ENCODE data around the gene FSIP1.

- TF ChIP-seq CTCF (IDR thresholded peaks at IDR 0.05): no peak
- no peak for TF ChIP-seq POLR2A (IDR thresholded peaks at IDR 0.05)
Observed at GRCh38 chr15:39594446-39595337, 187.9 kb downstream of the FSIP1 start.
